ENCODE results near the gene CTSC. TPM values are rescaled to one million over a fixed set of nuclear protein-coding genes. Genes with fewer than 3 reads are reported as not detected.
"Not testable (repeated sequence)": the region's sequence is repeated elsewhere in the genome, so short reads cannot be mapped to it uniquely, and the experiment has no call there.

Gene CTSC
- total RNA-seq, 1 experiment from 2014 or later, result 38.8 TPM

GRCh38 chr11:88282747-88283515 lies 54.6 kb downstream of the CTSC start:
- DNase-seq (ENCODE audit: low spot score), result no peak

GRCh38 chr11:88281317-88281712 lies 56.2 kb downstream of the CTSC start:
- no peak for DNase-seq (ENCODE audit: low spot score)

- DNase-seq (ENCODE audit: low spot score), result no peak
Observed at GRCh38 chr11:88280673-88281316, 56.7 kb downstream of the CTSC start.

GRCh38 chr11:88277349-88277915 lies 60.1 kb downstream of the CTSC start:
- DNase-seq (ENCODE audit: low spot score), result no peak

DNA sequence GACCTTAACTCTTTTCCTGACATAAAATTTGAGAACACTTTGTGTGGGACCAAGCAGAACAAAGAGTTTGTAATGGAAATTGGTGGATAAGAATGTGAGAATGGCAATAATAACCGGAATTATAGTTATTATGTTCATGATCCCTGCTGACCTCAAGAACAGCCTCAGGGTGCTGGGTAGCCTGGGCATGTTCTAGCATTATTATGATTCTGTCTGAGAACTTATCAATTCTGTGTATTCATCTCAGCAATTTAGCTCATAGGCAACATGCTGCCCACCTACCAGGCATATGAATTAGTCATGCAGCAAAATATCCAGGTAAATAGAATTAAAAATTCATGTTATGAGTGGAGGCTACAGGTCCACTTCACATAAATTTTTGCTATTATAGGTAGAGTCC lies 61.9 kb downstream of the CTSC start:
- DNase-seq (ENCODE audit: low spot score), result no peak

- DNase-seq (ENCODE audit: low spot score), result no peak
Observed at GRCh38 chr11:88266919-88267318, 70.6 kb downstream of the CTSC start.

DNA sequence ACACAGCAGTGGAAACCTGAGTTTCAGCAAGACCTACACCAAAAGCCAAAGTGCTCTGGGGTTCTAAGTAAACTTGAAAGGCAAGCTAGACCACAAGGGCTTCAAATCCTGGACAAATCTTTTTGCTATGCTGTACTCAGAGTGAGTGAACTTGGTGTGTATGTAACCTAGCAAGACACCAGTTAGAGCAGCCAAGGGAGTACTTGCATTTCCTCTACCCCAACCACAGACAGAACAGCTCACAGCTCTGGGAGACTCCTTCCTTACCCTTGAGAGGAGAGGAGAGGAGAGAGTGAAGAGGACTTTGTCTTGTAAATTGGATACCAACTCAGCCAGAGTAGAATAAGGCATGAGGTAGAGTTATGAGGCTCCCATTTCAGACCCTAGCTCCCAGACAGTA lies 71.4 kb downstream of the CTSC start:
- DNase-seq (ENCODE audit: low spot score), result no peak

DNA sequence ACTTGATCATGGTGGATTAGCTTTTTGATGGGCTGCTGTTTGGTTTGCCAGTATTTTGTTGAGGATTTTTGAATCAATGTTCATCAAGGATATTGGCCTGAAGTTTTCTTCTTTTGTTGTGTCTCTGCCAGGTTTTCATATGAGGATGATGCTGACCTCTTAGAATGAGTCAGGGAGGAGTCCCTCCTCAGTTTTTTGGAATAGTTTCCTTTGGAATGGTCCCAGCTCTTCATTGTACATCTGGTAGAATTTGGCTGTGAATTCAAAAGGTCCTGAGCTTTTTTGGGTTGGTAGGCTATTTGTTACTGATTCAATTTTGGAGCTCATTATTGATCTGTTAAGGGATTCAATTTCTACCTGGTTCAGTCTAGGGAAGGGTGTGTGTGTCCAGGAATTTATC lies 78.1 kb downstream of the CTSC start:
- no peak for DNase-seq (ENCODE audit: low spot score)

DNA sequence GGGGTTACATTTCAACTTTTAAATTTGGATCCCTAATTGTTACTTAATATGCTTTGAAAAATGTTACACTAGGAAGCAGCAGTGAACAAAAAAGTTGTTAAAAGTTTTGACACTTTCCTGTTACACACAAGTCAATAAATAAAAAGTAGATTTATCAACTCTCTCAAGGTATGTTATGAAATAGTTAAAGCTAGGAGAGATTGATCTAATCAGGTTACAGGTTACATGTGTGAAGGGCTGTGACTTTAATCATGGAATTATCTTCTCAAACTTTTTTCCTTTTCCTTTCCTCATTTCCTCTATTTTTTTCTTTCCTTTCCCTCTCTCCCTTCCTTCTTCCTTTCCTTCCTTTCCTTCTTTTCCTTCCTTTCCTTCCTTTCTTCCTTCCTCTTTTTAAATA lies 85.3 kb downstream of the CTSC start:
- no peak for DNase-seq (ENCODE audit: low spot score)

- no peak for DNase-seq (ENCODE audit: low spot score)
Observed at GRCh38 chr11:88250566-88251242, 86.8 kb downstream of the CTSC start.

- DNase-seq (ENCODE audit: low spot score), result no peak
Observed at GRCh38 chr11:88249706-88250105, 87.8 kb downstream of the CTSC start.

DNA sequence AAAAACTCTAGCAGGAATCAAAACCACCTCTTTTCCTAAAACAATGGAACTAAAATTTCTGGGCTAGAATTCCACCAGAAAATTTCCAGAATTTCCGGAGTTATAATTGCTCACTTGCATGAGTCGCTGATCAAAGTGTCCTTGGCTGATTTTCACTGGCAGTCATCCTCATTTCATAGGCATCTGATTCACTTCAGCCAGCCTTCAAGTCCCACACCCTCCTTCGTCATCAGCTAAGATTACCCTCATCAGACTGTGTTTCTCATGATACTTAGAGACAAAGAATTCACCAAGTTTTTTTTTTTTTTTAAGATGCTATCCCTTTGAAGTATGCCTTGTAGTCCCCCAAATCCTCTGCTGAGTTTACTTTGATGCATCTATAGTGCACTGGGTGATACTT lies 90.8 kb downstream of the CTSC start:
- DNase-seq (ENCODE audit: low spot score), result peak; percentile 25

DNA sequence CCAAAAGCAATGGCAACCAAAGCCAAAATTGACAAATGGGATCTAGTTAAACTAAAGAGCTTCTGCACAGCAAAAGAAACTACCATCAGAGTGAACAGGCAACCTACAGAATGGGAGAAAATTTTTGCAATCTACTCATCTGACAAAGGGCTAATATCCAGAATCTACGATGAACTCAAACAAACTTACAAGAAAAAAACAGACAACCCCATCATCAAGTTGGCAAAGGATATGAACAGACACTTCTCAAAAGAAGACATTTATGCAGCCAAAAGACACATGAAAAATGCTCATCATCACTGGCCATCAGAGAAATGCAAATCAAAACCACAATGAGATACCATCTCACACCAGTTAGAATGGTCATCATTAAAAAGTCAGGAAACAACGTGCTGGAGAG lies 92.0 kb downstream of the CTSC start:
- DNase-seq (ENCODE audit: low spot score), result not testable (repeated sequence)

Other genes with a start within 250 kb of the CTSC start
- gene RAB38, start 162.3 kb downstream of the CTSC start, total RNA-seq (2014; rRNA removed; shearing (Covaris generic)), result not detected in 2 replicates